H1 (cell line): ENCODE data around the gene GALNT5.
"Not testable (repeated sequence)": the region's sequence is repeated elsewhere in the genome, so short reads cannot be mapped to it uniquely, and the experiment has no call there.

Experiments used
- BACH1 ChIP-seq: IDR thresholded peaks from 2 replicates; pipeline ENCODE4 v1.6.1; 2012; ENCODE audit warnings: low read length, improper control_type of control experiment
- CHD2 ChIP-seq: IDR thresholded peaks from 2 replicates; pipeline ENCODE4 v1.6.1; 2012; ENCODE audit warnings: low read length, improper control_type of control experiment
- CREB1 ChIP-seq: IDR thresholded peaks from 2 replicates; pipeline ENCODE4 v1.6.1; 2012; ENCODE audit warnings: inconsistent platforms
- GTF2F1 ChIP-seq: IDR thresholded peaks from 2 replicates; pipeline ENCODE4 v1.6.1; 2012; ENCODE audit warnings: low read depth, low read length, improper control_type of control experiment, borderline replicate concordance
- KDM1A ChIP-seq: fragments of 200-600, 300-600 bp; sonication (generic); IDR thresholded peaks from 2 replicates; pipeline ENCODE4 v1.7.1; 2016; ENCODE audit warnings: mild to moderate bottlenecking, low read length, borderline replicate concordance
- NANOG ChIP-seq: IDR thresholded peaks from 2 replicates; pipeline ENCODE4 v1.6.1; 2011; ENCODE audit warnings: low read length, low read depth, mild to moderate bottlenecking, inconsistent platforms; ENCODE audit not compliant: insufficient read depth, poor library complexity, severe bottlenecking
- POLR2A ChIP-seq, 2 experiments: IDR thresholded peaks; 1 replicate in 1 of 2; 2 replicates in 1 of 2; pipeline ENCODE4 v1.6.1; 2011; ENCODE audit warnings: low read depth in 2 of 2, low read length in 2 of 2, mild to moderate bottlenecking in 2 of 2; ENCODE audit errors: control extremely low read depth in 1 of 2
- POLR2AphosphoS5 ChIP-seq: IDR thresholded peaks from 2 replicates; pipeline ENCODE4 v1.6.1; 2011; ENCODE audit warnings: low read depth, low read length
- RAD21 ChIP-seq, 2 experiments: IDR thresholded peaks in 1 of 2; conservative IDR thresholded peaks in 1 of 2; 2 replicates each; pipeline ENCODE4 v1.6.1; 2011; ENCODE audit warnings: low read depth in 2 of 2, low read length in 2 of 2, improper control_type of control experiment in 1 of 2, inconsistent platforms in 1 of 2, mild to moderate bottlenecking in 1 of 2, moderate library complexity in 1 of 2
- SRF ChIP-seq: IDR thresholded peaks from 2 replicates; pipeline ENCODE4 v1.6.1; 2011; ENCODE audit warnings: mild to moderate bottlenecking, low read depth, low read length, moderate library complexity
- TAF1 ChIP-seq: IDR thresholded peaks from 2 replicates; pipeline ENCODE4 v1.6.1; 2011; ENCODE audit warnings: mild to moderate bottlenecking, low read depth, low read length
- USF2 ChIP-seq: IDR thresholded peaks from 2 replicates; pipeline ENCODE4 v1.6.1; 2011; ENCODE audit warnings: low read length, improper control_type of control experiment
- TF ChIP-seq, protein P1 (sequence below), 3 experiments: IDR thresholded peaks; 1 replicate in 2 of 3; 2 replicates in 1 of 3; pipeline versions ENCODE4 v1.5.1 to v1.6.1; 2011; ENCODE audit warnings: low read length in 3 of 3, mild to moderate bottlenecking in 3 of 3, inconsistent platforms in 2 of 3, low read depth in 1 of 3, moderate library complexity in 1 of 3; ENCODE audit not compliant: insufficient read depth in 1 of 3; ENCODE audit errors: control extremely low read depth in 1 of 3

DNA sequence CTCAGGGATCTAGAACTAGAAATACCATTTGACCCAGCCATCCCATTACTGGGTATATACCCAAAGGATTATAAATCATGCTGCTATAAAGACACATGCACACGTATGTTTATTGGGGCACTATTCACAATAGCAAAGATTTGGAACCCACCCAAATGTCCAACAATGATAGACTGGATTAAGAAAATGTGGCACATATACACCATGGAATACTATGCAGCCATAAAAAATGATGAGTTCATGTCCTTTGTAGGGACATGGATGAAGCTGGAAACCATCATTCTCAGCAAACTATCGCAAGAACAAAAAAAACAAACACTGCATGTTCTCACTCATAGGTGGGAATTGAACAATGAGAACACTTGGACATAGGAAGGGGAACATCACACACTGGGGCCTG is 33.1 kb upstream of the GALNT5 start:
- TF ChIP-seq, protein P1, sequence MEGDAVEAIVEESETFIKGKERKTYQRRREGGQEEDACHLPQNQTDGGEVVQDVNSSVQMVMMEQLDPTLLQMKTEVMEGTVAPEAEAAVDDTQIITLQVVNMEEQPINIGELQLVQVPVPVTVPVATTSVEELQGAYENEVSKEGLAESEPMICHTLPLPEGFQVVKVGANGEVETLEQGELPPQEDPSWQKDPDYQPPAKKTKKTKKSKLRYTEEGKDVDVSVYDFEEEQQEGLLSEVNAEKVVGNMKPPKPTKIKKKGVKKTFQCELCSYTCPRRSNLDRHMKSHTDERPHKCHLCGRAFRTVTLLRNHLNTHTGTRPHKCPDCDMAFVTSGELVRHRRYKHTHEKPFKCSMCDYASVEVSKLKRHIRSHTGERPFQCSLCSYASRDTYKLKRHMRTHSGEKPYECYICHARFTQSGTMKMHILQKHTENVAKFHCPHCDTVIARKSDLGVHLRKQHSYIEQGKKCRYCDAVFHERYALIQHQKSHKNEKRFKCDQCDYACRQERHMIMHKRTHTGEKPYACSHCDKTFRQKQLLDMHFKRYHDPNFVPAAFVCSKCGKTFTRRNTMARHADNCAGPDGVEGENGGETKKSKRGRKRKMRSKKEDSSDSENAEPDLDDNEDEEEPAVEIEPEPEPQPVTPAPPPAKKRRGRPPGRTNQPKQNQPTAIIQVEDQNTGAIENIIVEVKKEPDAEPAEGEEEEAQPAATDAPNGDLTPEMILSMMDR (IDR thresholded peaks at IDR 0.05; ENCODE audit: control extremely low read depth in 1 of 3, insufficient read depth in 1 of 3, low read depth in 1 of 3, low read length in 3 of 3): not testable (repeated sequence)
- TF ChIP-seq SRF; USF2; NANOG; CREB1; POLR2A (IDR thresholded peaks at IDR 0.05; ENCODE audit: control extremely low read depth in 1 of 2, low read depth in 2 of 2, low read length in 2 of 2); POLR2AphosphoS5; BACH1; GTF2F1; TAF1; KDM1A; CHD2; RAD21 (IDR thresholded peaks at IDR 0.05 in 1 of 2, conservative IDR thresholded peaks at IDR 0.05 in 1 of 2; ENCODE audit: low read depth in 2 of 2, low read length in 2 of 2): not testable (repeated sequence)
